Ascending aorta (tissue), 2 donors: ENCODE measurements around the gene SLITRK5. TPM values are rescaled to one million over a fixed set of nuclear protein-coding genes. Genes with fewer than 3 reads are reported as not detected.
A peak's percentile ranks its signal among the peaks of the same experiment; 100 is the strongest.

ENCODE experiments used
- DNase-seq, 2 donors: peaks; one replicate each; pipeline ENCODE4 v3.0.0-alpha.2; 2019; ENCODE audit warnings: low spot score in 2 of 2
- H3K27ac ChIP-seq, 2 donors: fragments of 200-600 bp; sonication (generic); one replicate each; pipeline ENCODE4 v1.5.1; 2016 to 2017; ENCODE audit warnings: mild to moderate bottlenecking in 1 of 2
- H3K27me3 ChIP-seq: fragments of 200-600 bp; sonication (generic); one replicate; pipeline ENCODE4 v1.5.1; 2017
- H3K36me3 ChIP-seq, 2 donors: fragments of 200-600 bp; sonication (generic); one replicate each; pipeline ENCODE4 v1.5.1; 2016
- H3K4me1 ChIP-seq, 2 donors: fragments of 200-600 bp; sonication (generic); one replicate each; pipeline ENCODE4 v1.5.1; 2016 to 2017; ENCODE audit warnings: mild to moderate bottlenecking in 1 of 2
- H3K4me3 ChIP-seq, 2 donors: fragments of 200-600 bp; sonication (generic); one replicate each; pipeline ENCODE4 v1.5.1; 2016 to 2017; ENCODE audit warnings: mild to moderate bottlenecking in 1 of 2
- H3K9me3 ChIP-seq, 2 donors: fragments of 200-600 bp; sonication (generic); one replicate each; pipeline ENCODE4 v1.5.1; 2016
- CTCF ChIP-seq, 3 experiments: fragments of 200-600 bp in 2 of 3; fragments of 450-650 bp in 1 of 3; sonication (generic) in 2 of 3; IDR thresholded peaks; one replicate each; pipeline ENCODE4 v1.5.1; 2016 to 2019; ENCODE audit warnings: antibody characterized with exemption in 3 of 3, mild to moderate bottlenecking in 1 of 3, moderate library complexity in 1 of 3
- intact Hi-C: fragments of 100-400 bp; cut with DNase I; formaldehyde crosslinking; loops from one replicate; pipeline ENCODE4 v1.15.1; 2023
- total RNA-seq: library from RNA; depleted of rRNA; stranded (reverse); fragments of >200 nt; gene quantifications from one replicate; pipeline ENCODE4 v1.1.0, GENCODE V29; 2016

SLITRK5 gene
- total RNA-seq, result not detected

- intact Hi-C loops, result no loop called here
- Histone ChIP-seq H3K4me3 (peak within 1 kb of the TSS; percentile 65 to 71), H3K27ac (no peak within 1 kb of the TSS), H3K9me3 (no peaks in the 10 kb centered on the region), H3K4me1 (peaks cover 0 to 16% of the 10 kb centered on the region in 2 donors), H3K36me3 (no peaks in the 10 kb centered on the region), H3K27me3 (peaks cover 9% of the 10 kb centered on the region)
- peak; percentile 19 to 75 for DNase-seq
- peak; percentile 12 to 77 (median 74) for TF ChIP-seq CTCF (IDR thresholded peaks at IDR 0.05)
Observed at GRCh38 chr13:87671031-87671752, at the start of gene SLITRK5. SLITRK5 (plus strand) TSS chr13:87671371; CDS start chr13:87675389, 4,018 bp downstream.

GRCh38 chr13:87622971-87623370, 48.2 kb upstream of the SLITRK5 start:
- no peaks in the 10 kb centered on the region for H3K9me3 ChIP-seq
- no peaks in the 10 kb centered on the region for H3K27me3 ChIP-seq

GRCh38 chr13:87656306-87656705, 14.9 kb upstream of the SLITRK5 start:
- TF ChIP-seq CTCF (IDR thresholded peaks at IDR 0.05), result no peak
- H3K4me1 ChIP-seq, result no peaks in the 10 kb centered on the region
- no peak for DNase-seq
- H3K4me3 ChIP-seq, result no peak overlapping the region
- no peaks in the 10 kb centered on the region for H3K36me3 ChIP-seq
- H3K27ac ChIP-seq, result no peak overlapping the region
- no peaks in the 10 kb centered on the region for H3K9me3 ChIP-seq
- intact Hi-C loops, result no loop called here
- H3K27me3 ChIP-seq, result no peaks in the 10 kb centered on the region

More at GRCh38 chr13:87622971-87623370, 48.2 kb upstream of the SLITRK5 start:
- Histone ChIP-seq H3K27ac (no peak overlapping the region), H3K4me3 (no peak overlapping the region), H3K4me1 (no peaks in the 10 kb centered on the region), H3K36me3 (no peaks in the 10 kb centered on the region)
- no peak for DNase-seq
- intact Hi-C loops, result no loop called here
- TF ChIP-seq CTCF (IDR thresholded peaks at IDR 0.05), result no peak

GRCh38 chr13:87661471-87661870, 9.7 kb upstream of the SLITRK5 start:
- no peak for DNase-seq
- H3K4me3 ChIP-seq, result no peak overlapping the region
- no peak for TF ChIP-seq CTCF (IDR thresholded peaks at IDR 0.05)
- no peaks in the 10 kb centered on the region for H3K36me3 ChIP-seq
- H3K9me3 ChIP-seq, result no peaks in the 10 kb centered on the region
- no peaks in the 10 kb centered on the region for H3K4me1 ChIP-seq
- H3K27me3 ChIP-seq, result no peaks in the 10 kb centered on the region
- no peak overlapping the region for H3K27ac ChIP-seq
- intact Hi-C loops, result no loop called here

- no peak for TF ChIP-seq CTCF (IDR thresholded peaks at IDR 0.05)
- Histone ChIP-seq H3K4me3 (no peak overlapping the region), H3K27me3 (peaks cover 2% of the 10 kb centered on the region), H3K9me3 (no peaks in the 10 kb centered on the region), H3K36me3 (no peaks in the 10 kb centered on the region), H3K27ac (no peak overlapping the region), H3K4me1 (peaks cover 0 to 11% of the 10 kb centered on the region in 2 donors)
- no peak for DNase-seq
- intact Hi-C loops, result no loop called here
Observed at GRCh38 chr13:87666831-87667230, 4.3 kb upstream of the SLITRK5 start.
